ENCODE results near the gene RABGAP1L.
A peak's percentile ranks its signal among the peaks of the same experiment; 100 is the strongest.

The RABGAP1L gene

GRCh38 chr1:174954073-174954460 lies 794.7 kb downstream of the RABGAP1L start:
- DNase-seq, result peak in 1 of 2 experiments; percentile 16

GRCh38 chr1:174954671-174955669 lies 795.6 kb downstream of the RABGAP1L start:
- DNase-seq, result no peak

- no peak for DNase-seq
Observed at GRCh38 chr1:174956086-174956485, 796.8 kb downstream of the RABGAP1L start.

GRCh38 chr1:174956976-174957375 lies 797.7 kb downstream of the RABGAP1L start:
- DNase-seq, result no peak

- no peak for DNase-seq
Observed at GRCh38 chr1:174957829-174958228, 798.5 kb downstream of the RABGAP1L start.

- DNase-seq, result no peak
Observed at GRCh38 chr1:174958396-174958795, 799.1 kb downstream of the RABGAP1L start.

- no peak for DNase-seq
Observed at GRCh38 chr1:174960362-174960761, 801.0 kb downstream of the RABGAP1L start.

GRCh38 chr1:174963529-174964125 lies 804.3 kb downstream of the RABGAP1L start:
- DNase-seq, result peak in 1 of 2 experiments; percentile 49

GRCh38 chr1:174964261-174964971 lies 805.1 kb downstream of the RABGAP1L start:
- no peak for DNase-seq

- DNase-seq, result no peak
Observed at GRCh38 chr1:174964972-174965361, 805.6 kb downstream of the RABGAP1L start.

- no peak for DNase-seq
Observed at GRCh38 chr1:174965362-174966007, 806.2 kb downstream of the RABGAP1L start.

GRCh38 chr1:174966008-174966572 lies 806.8 kb downstream of the RABGAP1L start:
- no peak for DNase-seq

GRCh38 chr1:174967845-174968705 lies 808.8 kb downstream of the RABGAP1L start:
- no peak for DNase-seq

GRCh38 chr1:174968750-174969244 lies 809.5 kb downstream of the RABGAP1L start:
- DNase-seq, result no peak

GRCh38 chr1:174969977-174970376 lies 810.7 kb downstream of the RABGAP1L start:
- no peak for DNase-seq

GRCh38 chr1:174971466-174971865 lies 812.1 kb downstream of the RABGAP1L start:
- no peak for DNase-seq

- no peak for DNase-seq
Observed at GRCh38 chr1:174971902-174972301, 812.6 kb downstream of the RABGAP1L start.

- DNase-seq, result peak; percentile 34 to 89
Observed at GRCh38 chr1:174974711-174975119, 815.4 kb downstream of the RABGAP1L start.

- DNase-seq, result no peak
Observed at GRCh38 chr1:174975764-174976163, 816.4 kb downstream of the RABGAP1L start.

GRCh38 chr1:174976436-174977108 lies 817.3 kb downstream of the RABGAP1L start:
- DNase-seq, result no peak
